ENCODE data around the gene WHRN.

WHRN gene

GRCh38 chr9:114460513-114461199 lies 44.6 kb downstream of the WHRN start:
- DNase-seq: no peak
- in situ Hi-C loops (cut with MboI; ENCODE audit: low pct_unique_long_range_greater_than_20kb, low sequenced_read_pairs): no loop called here

DNA sequence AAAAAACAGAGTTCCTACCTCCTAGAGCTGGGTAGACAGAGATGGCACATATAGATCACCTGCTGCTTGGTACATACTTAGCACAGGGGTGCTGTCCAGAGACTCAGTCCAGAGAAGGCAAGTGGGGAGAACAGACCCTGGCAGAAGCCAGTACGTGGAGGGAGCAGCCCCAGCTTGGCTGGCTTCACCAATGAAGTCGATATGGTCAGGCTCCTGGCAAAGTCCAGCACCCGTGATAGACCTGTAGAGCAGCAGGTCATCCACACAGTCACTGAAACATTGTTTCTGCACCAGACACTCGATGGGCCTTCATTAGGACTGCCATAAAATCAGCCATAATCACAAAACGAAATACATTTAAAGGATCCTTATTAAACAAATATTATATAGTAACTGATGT lies 45.8 kb downstream of the WHRN start:
- no peak for DNase-seq
- in situ Hi-C loops (cut with MboI; ENCODE audit: low pct_unique_long_range_greater_than_20kb, low sequenced_read_pairs): no loop called here

- DNase-seq: no peak
- in situ Hi-C loops (cut with MboI; ENCODE audit: low pct_unique_long_range_greater_than_20kb, low sequenced_read_pairs): no loop called here
These were observed 48.3 kb downstream of the WHRN start for GRCh38 chr9:114456929-114457328.

DNA sequence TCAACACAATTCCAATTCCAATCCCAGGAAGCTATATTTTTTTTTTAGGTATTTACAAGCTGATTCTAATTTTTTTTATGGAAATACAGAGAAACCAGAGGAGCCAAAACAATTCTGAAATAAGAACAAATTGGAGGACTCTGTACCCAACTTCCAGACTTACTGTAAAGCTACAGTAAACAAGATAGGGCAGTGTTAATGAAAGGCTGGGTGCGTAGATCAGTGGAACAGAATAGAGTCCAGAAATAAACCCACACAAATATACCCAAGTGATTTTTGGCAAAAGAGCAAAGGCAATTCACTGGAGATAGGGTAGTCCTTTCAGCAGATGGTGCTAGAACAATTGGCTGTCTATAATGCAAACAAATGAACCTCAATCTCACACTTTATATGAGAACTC lies 50.6 kb downstream of the WHRN start:
- DNase-seq: no peak
- in situ Hi-C loops (cut with MboI; ENCODE audit: low pct_unique_long_range_greater_than_20kb, low sequenced_read_pairs): no loop called here

DNA sequence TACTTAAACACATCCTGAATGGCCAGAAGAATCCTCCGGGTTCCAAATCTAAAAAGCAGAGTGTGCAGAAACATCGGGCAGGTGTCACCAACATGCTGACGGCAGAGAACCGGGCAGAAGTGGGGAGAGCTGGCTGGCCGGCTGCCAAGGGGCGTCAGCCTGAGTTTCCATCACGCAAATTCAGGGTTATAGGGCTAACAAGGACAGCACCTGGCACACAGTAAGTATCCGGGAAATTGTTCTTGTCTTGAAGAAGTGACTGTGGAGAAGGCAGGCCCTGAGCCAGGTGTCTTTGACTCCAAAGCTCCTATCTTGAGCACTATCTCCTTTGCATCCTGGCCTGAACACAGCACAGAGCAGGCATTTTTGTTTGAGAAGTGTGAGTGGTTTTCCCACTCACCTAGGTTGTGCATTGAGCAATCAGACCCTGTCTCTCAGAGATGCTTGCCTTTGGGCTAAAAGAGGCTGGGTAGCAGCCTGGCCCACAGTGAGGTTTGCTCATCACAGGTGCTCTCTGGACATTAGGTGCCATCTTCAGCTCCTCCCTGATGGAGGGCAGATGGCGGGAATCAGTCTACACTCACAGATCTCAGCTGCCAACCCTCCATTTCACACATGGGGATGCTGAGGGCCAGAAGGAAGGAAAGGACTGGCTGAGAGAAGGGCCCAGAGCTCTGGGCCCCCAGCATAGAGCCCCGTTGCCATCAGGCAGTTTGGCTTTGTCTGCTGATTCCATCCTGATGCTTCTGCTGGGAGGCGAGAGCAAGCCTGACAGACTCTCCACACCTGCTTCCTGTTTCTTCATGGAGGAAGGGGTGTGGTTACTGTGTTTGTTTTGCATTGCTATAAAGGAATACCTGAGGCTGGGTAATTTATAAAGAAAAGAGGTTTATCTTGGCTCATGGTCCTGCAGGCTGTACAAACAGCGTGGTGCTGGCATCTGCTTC lies 52.8 kb downstream of the WHRN start:
- in situ Hi-C loops (cut with MboI; ENCODE audit: low pct_unique_long_range_greater_than_20kb, low sequenced_read_pairs): no loop called here
- DNase-seq: no peak

DNA sequence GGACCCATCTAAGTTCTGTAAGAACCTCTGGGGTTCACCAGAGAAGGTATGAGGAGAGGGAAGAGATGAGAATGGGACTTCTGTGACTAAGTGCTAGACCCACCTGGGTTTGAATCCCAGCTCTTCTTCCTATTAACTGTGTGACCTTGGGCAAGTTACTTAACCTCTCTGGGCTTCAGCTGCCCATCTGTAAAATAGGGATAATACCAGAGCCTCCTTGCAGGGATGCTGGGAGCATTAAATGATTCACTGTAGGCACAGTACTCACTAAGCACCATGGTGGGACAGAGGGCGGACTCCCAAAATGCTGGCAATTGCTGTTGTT lies 53.6 kb downstream of the WHRN start:
- in situ Hi-C loops (cut with MboI; ENCODE audit: low pct_unique_long_range_greater_than_20kb, low sequenced_read_pairs): no loop called here
- DNase-seq: no peak

DNA sequence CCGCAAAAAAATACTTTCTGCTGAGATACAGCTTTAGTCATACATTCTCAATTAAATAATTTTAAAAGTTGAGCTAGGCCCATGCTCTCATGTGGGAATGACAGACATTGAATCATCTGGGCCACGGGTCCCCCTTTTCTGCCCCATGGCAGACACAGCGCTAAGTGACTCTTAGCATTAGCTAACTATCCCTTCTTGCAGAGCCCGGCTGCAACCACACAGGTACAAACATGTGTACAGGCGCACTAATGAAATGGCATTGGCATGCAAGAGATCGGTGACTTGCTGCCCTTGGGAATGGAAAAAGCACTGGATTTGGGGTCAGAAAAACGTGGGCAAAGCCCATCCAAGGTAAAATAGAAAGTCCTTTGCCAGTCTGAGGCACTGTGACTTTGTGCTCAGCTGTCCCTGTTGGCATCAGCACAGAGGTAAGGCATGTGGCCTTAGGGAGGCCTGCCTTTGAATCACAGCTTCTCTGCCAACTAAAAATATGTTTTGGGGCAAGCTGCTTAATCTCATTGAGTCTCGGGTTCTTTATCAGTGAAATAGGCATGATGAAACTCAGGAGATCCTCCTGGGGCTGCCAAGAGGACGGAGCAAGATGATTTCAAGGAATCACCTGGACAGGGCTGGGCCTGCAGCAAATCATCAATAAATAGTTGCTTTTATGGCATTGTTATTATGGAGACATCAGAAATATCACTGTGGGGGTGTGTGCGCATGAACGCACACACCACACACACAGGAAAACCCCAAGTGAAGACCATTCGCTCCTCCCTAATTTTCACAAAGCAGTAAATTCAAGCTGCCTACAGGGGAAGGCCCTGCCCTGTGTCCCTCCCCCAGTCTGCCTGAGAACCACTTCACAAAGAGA lies 54.2 kb downstream of the WHRN start:
- in situ Hi-C loops (cut with MboI; ENCODE audit: low pct_unique_long_range_greater_than_20kb, low sequenced_read_pairs): no loop called here
- DNase-seq: no peak

GRCh38 chr9:114450181-114450580 lies 55.1 kb downstream of the WHRN start:
- in situ Hi-C loops (cut with MboI; ENCODE audit: low pct_unique_long_range_greater_than_20kb, low sequenced_read_pairs): no loop called here
- no peak for DNase-seq

GRCh38 chr9:114449236-114449635 lies 56.0 kb downstream of the WHRN start:
- in situ Hi-C loops (cut with MboI; ENCODE audit: low pct_unique_long_range_greater_than_20kb, low sequenced_read_pairs): no loop called here
- no peak for DNase-seq

- in situ Hi-C loops (cut with MboI; ENCODE audit: low pct_unique_long_range_greater_than_20kb, low sequenced_read_pairs): no loop called here
- peak; percentile 18 for DNase-seq
These were observed 56.6 kb downstream of the WHRN start for GRCh38 chr9:114448706-114449105.

- in situ Hi-C loops (cut with MboI; ENCODE audit: low pct_unique_long_range_greater_than_20kb, low sequenced_read_pairs): no loop called here
- no peak for DNase-seq
These were observed 58.4 kb downstream of the WHRN start for GRCh38 chr9:114446672-114447450.

GRCh38 chr9:114446036-114446435 lies 59.2 kb downstream of the WHRN start:
- in situ Hi-C loops (cut with MboI; ENCODE audit: low pct_unique_long_range_greater_than_20kb, low sequenced_read_pairs): no loop called here
- DNase-seq: no peak

GRCh38 chr9:114445616-114446015 lies 59.7 kb downstream of the WHRN start:
- in situ Hi-C loops (cut with MboI; ENCODE audit: low pct_unique_long_range_greater_than_20kb, low sequenced_read_pairs): no loop called here
- no peak for DNase-seq

GRCh38 chr9:114442022-114442421 lies 63.3 kb downstream of the WHRN start:
- DNase-seq: no peak
- in situ Hi-C loops (cut with MboI; ENCODE audit: low pct_unique_long_range_greater_than_20kb, low sequenced_read_pairs): no loop called here

DNA sequence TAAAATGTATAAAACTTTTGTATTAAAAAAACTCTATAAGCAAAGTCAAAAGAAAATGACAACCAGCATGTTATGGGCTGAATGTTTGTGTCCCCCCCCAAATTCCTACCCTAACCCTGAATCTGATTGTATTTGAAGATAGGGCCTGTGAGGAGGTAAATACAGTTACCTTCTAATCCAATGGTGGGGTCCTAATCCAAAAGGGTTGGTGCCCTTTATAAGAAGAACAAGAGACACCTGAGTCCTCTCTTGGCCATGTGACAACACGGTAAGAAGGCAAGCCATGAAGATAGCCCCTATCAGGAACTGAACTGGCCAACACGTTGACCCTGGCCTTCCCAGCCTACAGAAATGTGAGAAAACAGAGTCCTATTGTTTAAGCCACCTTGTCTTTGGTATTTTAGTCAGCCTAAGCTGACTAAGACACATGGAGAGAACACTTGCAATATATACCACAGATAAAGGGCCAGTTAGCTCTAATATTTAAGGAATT lies 67.8 kb downstream of the WHRN start:
- DNase-seq: no peak
- in situ Hi-C loops (cut with MboI; ENCODE audit: low pct_unique_long_range_greater_than_20kb, low sequenced_read_pairs): no loop called here

GRCh38 chr9:114434878-114435311 lies 70.4 kb downstream of the WHRN start:
- in situ Hi-C loops (cut with MboI; ENCODE audit: low pct_unique_long_range_greater_than_20kb, low sequenced_read_pairs): no loop called here
- DNase-seq: peak; percentile 41

DNA sequence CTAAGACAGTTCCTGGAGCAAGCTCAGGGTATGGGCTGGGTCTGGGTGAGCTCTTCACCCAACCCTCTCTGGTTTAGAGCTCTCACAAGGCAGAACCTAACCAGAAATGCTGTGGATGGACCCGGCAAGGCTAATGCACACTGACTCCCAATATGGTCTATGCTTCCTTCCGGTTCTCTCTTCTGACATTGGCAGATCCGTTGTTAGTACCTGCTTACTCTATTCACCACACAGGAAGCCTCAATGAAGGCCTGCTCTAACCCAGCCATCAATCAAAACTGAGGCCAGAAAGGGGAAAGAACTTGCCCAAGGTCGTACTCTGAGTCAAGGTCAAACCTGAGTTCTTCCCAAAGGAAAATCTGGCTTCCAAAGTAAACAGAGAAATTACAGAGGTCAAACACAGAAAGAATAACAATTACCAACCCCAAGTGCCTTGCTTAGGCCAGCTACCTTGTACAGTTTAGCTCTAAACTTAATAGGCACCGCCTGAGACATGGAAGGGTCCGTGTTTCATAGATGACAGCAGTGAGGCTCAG lies 71.5 kb downstream of the WHRN start:
- in situ Hi-C loops (cut with MboI; ENCODE audit: low pct_unique_long_range_greater_than_20kb, low sequenced_read_pairs): no loop called here
- no peak for DNase-seq

GRCh38 chr9:114433086-114433485 lies 72.2 kb downstream of the WHRN start:
- in situ Hi-C loops (cut with MboI; ENCODE audit: low pct_unique_long_range_greater_than_20kb, low sequenced_read_pairs): no loop called here

More at GRCh38 chr9:114433086-114433485, 72.2 kb downstream of the WHRN start:
- no peak for DNase-seq

All from KBM-7 (cell line).